22Rv1 (cell line): ENCODE data around the gene MSI2.

Experiments used
- H3K27ac ChIP-seq: fragments of 450-650 bp; 2 replicates; pipeline ENCODE4 v1.5.1; 2017
- ZFX ChIP-seq: fragments of 450-650 bp; IDR thresholded peaks from 2 replicates; pipeline ENCODE4 v1.6.1; 2017; ENCODE audit warnings: antibody characterized with exemption, borderline replicate concordance
- TF ChIP-seq, protein P1 (sequence below): fragments of 450-650 bp; IDR thresholded peaks from 2 replicates; pipeline ENCODE4 v1.5.1; 2017; ENCODE audit warnings: mild to moderate bottlenecking

Gene MSI2

DNA sequence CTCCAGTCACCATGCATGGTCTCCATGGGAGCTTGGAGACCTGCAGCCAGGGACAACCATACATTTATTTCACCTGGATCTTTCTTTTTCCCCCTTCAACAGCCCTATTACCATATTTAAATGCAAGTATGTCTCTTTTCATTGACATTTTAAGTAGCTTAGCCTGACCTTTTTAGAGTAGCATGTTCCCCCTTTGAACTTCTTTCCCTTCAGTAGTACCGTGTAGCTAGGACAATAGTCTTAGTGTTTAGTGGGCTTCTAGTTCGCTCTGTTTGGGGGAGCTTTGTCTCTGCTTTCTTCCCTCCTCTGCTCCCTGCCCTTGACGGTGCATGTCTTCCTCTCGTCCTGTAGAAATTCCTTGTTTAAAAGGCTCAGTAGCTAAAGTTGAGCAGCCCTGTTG is 394.2 kb downstream of the MSI2 start:
- H3K27ac ChIP-seq, result no peak overlapping the region
- TF ChIP-seq, protein P1, sequence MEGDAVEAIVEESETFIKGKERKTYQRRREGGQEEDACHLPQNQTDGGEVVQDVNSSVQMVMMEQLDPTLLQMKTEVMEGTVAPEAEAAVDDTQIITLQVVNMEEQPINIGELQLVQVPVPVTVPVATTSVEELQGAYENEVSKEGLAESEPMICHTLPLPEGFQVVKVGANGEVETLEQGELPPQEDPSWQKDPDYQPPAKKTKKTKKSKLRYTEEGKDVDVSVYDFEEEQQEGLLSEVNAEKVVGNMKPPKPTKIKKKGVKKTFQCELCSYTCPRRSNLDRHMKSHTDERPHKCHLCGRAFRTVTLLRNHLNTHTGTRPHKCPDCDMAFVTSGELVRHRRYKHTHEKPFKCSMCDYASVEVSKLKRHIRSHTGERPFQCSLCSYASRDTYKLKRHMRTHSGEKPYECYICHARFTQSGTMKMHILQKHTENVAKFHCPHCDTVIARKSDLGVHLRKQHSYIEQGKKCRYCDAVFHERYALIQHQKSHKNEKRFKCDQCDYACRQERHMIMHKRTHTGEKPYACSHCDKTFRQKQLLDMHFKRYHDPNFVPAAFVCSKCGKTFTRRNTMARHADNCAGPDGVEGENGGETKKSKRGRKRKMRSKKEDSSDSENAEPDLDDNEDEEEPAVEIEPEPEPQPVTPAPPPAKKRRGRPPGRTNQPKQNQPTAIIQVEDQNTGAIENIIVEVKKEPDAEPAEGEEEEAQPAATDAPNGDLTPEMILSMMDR, result no peak
- no peak for TF ChIP-seq ZFX

DNA sequence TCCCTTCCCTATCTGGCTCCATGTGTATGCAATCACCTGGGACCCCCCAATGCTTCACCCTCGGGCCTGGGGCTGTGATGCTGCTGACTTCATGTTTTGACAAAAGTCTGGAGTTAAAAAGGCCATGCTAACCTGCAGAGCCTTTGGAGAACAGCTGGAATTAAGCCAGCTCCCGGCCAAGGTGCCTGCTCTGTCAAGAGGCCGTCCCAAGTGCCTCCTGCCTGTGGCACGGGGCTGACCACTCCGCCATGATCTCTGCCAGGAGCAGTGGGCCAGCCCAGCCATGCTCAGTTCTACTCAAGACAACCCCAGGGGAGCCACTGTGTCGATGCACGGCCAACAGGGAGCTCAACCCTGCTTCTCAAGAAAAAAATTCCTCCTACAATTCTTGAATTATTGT is 395.1 kb downstream of the MSI2 start:
- TF ChIP-seq ZFX, result no peak
- TF ChIP-seq, protein P1, result no peak
- no peak overlapping the region for H3K27ac ChIP-seq

DNA sequence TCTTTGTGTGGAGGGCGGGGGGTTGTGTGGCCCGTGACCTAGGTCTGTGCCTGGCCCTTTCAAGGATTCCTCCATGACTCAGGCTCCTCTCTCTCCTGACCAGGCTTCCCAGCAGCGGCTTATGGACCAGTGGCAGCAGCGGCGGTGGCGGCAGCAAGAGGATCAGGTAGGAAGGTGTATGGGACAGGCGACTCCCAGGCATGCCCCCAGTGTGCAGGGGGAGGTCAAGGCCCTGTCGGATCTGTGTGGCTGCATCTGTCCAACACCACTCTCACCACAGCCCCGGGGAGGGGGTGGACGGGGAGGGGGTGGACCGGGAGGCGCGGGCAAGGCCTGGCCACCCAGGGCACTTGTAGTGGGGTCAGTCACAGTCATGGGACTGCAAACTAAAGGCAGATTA is 395.7 kb downstream of the MSI2 start:
- no peak overlapping the region for H3K27ac ChIP-seq
- TF ChIP-seq, protein P1, result no peak
- no peak for TF ChIP-seq ZFX

DNA sequence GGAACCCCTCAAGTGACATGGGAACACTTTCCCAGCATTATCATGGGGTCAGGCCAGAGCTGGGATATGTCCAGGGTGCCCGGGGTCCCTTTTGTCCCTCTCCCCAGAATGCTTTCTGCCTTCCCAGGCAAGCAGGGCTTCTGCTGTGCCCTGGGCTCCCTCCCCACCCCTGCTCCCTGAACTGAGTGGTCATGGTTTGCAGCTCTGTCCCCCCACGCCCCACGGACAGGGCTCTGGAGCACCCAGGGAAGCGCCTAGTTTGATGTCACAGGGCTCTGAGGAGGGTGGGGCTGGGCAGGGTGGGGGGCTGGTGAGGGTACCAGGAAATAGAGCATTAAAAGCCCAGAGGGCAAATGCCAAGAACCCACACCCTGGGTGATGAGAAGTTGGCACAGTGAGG is 396.5 kb downstream of the MSI2 start:
- TF ChIP-seq, protein P1, result no peak
- TF ChIP-seq ZFX, result no peak
- H3K27ac ChIP-seq, result no peak overlapping the region

DNA sequence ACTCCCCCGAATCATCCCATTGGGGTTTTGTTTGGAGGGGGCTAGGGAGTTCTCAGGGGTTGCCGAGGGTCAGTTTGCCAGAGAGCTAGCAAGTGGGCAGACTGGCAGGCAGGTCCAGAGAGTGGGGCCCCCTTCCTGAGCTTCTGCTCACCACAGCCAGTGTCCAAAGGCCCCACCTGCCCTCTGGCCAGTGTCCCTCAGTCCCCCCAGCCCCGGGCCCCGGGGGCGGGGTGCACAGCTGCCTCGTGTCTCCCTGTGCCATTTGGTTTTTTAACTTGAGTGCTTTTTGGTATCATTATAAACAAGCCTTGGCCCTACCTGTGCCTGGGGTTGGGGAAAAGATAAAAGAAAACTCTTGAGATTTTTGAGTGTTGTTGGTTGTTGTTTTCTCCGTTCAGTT is 397.0 kb downstream of the MSI2 start:
- H3K27ac ChIP-seq, result no peak overlapping the region
- TF ChIP-seq ZFX, result no peak
- TF ChIP-seq, protein P1, result no peak

DNA sequence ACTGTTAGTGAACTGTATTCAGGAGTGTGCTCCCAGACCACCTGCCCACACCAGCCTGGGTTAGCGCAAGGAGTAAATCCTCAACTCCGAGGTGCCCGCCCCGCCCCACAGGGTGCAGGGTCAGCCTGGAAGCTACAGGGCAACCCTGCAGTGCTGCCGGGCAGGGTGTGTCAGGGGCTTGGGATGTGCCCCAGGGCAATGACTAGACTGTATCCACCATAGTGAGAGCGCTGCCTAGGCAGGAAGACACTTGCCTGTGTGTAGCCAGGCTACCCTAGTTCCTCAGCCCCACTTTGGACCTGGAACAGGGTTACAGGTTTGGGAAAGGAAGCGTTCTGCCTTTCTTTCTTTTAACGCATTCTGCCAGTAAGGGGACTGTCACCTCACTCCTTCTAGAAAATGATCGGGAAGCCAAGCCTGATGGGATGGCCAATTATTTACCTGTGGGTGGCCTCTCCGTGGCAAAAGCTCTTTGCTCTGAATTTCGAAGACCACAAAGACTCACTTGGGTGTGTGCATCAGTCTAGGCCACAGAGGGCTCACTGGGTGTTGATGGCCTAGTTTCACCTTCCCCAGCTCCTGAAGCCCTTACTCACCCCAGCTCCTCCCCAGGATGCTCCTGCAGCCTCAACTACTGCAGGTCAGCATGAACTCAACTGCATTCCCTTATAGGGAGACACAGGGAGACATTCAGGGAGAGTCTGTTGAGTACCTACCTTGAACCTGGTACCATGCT is 397.9 kb downstream of the MSI2 start:
- no peak for TF ChIP-seq ZFX
- TF ChIP-seq, protein P1, result no peak

DNA sequence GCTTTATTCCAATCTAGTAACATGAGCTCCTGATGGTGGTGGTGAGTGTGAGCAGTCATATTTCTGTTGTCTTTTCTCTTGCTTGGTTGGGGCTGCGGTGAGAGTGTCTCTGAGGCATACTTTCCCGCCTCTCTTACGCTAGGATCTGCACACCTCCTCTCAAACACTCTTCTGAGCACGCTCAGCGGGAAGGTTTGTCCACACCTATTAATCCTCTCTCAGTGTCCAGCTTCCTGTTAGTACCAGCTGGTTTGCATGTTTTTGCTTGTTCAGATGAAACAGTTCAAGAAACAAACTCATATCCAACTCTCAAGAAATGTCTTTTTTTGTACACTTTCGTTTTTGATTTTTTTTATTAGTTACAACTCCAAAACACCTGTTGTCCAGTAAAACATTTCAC is 399.2 kb downstream of the MSI2 start:
- H3K27ac ChIP-seq, result no peak overlapping the region
- no peak for TF ChIP-seq ZFX
- TF ChIP-seq, protein P1, result no peak

More for the DNA sequence above, 397.9 kb downstream of the MSI2 start:
- no peak overlapping the region for H3K27ac ChIP-seq
